ENCODE measurements around the gene S100PBP. TPM values are rescaled to one million over a fixed set of nuclear protein-coding genes. Genes with fewer than 3 reads are reported as not detected.
A peak's percentile ranks its signal among the peaks of the same experiment; 100 is the strongest.

The S100PBP gene
- total RNA-seq, 4 donors from 2014 or later = 11.0 to 32.1 (median 18.2) TPM

DNA sequence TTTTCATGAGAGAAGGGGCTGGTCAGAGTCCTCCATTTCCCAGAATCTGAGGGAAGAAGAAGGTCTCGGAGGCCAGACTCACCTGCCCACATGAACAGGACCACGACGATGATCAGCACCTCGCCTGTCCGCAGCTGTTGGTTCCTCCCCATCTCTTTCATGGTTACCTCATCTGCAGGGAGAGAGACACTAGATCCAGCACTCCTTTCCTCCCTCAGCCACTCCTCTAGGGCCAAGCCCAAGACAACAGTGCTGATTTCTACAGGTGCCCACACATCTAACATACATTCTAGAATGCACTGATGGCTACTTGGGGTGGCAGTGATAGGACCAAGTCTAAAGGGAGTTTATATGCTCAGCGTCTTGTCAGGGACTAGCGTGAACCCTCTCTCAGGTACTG lies 50.2 kb downstream of the S100PBP start:
- DNase-seq (ENCODE audit: low spot score in 2 of 2) = peak in 1 of 2 donors; percentile 34
- intact Hi-C loops (cut with DNase I; ENCODE audit: low total_unique reads) = loop anchor here (10.0 kb wide), 1 partner anchor 163 kb away; the partner anchor contains the start of gene SYNC
- WGBS, 2 donors = 91 to 95% methylated on average over 7 of the region's 7 CpGs

GRCh38 chr1:32868085-32868484 lies 50.6 kb downstream of the S100PBP start:
- 91 to 96% methylated on average over 13 of the region's 13 CpGs for WGBS, 2 donors
- DNase-seq (ENCODE audit: low spot score in 2 of 2) = peak in 1 of 2 donors; percentile 63
- TF ChIP-seq CTCF (IDR thresholded peaks at IDR 0.05) = no peak
- TF ChIP-seq POLR2A (IDR thresholded peaks at IDR 0.05) = no peak

More for the DNA sequence above, 50.2 kb downstream of the S100PBP start:
- TF ChIP-seq CTCF (IDR thresholded peaks at IDR 0.05) (no peak), POLR2A (IDR thresholded peaks at IDR 0.05) (no peak)
- H3K4me3 ChIP-seq (ENCODE audit: low read depth, poor library complexity, severe bottlenecking) = no peak overlapping the region

DNA sequence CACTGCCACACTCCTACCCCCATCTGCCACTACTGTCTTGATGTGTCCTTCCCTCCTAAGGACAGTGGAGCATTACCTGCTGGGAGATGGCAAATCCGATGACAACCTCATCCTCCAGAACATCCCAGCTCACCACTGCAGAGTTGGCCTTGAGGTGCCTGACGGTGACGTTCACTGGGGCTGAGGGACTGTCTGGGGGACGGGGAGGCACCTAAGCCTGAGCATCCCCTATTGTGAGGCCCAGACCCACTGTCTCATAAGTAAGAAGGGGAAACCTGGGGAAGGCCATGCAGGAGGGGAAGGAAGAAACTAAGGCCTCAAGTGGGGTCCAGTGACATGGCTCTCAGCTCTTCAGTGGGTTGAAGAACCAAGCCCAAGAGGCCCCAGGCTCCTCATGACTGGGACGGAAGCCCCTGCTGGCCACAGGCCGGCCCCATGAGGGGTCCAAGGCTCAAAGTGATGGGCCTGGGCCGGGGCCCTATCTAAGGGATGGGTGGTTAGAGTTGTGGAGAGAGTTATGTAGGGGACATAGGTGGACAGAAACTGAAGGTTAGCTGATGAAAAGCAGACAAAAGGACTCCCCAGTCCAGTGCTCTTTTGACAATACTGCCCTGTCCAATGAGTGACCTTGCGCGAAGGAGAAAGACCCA lies 51.5 kb downstream of the S100PBP start:
- 95 to 96% methylated on average over 9 of the region's 9 CpGs for WGBS, 2 donors
- H3K4me3 ChIP-seq (ENCODE audit: low read depth, poor library complexity, severe bottlenecking) = no peak overlapping the region
- DNase-seq (ENCODE audit: low spot score in 2 of 2) = peak in 1 of 2 donors; percentile 67
- no peak for TF ChIP-seq POLR2A (IDR thresholded peaks at IDR 0.05)
- intact Hi-C loops (cut with DNase I; ENCODE audit: low total_unique reads) = loop anchor here (10.0 kb wide), 1 partner anchor 164 kb away; the partner anchor contains the start of gene SYNC

More at GRCh38 chr1:32868085-32868484, 50.6 kb downstream of the S100PBP start:
- intact Hi-C loops (cut with DNase I; ENCODE audit: low total_unique reads) = loop anchor here (10.0 kb wide), 1 partner anchor 163 kb away; the partner anchor contains the start of gene SYNC
- no peak overlapping the region for H3K4me3 ChIP-seq (ENCODE audit: low read depth, poor library complexity, severe bottlenecking)

DNA sequence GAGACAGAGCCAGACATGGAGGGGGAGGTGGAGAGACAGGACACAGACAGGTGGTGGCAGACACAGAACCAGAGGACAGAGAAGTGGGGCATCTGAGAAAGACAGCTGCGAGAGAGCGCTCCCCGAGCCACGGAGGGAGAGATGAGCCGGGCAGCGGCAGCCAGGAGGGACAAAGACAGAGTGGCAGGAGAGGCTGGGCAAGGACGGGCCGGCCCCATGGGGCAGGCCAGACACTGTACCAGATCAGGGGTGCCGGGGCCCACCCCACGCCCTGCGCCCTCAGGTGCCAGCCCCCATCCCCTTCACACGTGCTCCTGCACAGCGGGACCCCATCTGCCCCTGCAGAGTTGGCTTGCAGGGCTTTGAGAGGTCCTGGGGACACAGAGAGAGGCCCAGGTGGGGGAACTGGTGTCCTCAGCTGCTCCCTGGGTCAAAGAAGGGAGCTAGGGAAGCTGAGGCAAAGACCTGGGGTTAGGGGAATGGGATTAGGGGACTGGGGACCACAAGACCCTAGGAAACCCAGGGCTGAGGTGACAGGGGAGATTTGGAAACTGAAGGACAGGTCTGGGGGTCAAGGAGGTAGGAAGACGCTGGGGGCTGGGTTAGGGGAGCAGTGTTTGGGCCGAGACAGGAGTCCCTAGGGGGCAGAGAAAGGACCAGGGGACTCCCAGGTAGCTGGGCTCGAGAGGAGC lies 52.6 kb downstream of the S100PBP start:
- WGBS, 2 donors = 64 to 75% methylated on average over 16 of the region's 16 CpGs
- intact Hi-C loops (cut with DNase I; ENCODE audit: low total_unique reads) = loop anchor here (10.0 kb wide), 1 partner anchor 165 kb away; the partner anchor contains the start of gene SYNC
- DNase-seq (ENCODE audit: low spot score in 2 of 2) = peak in 1 of 2 donors; percentile 83
- no peak overlapping the region for H3K4me3 ChIP-seq (ENCODE audit: low read depth, poor library complexity, severe bottlenecking)
- no peak for TF ChIP-seq POLR2A (IDR thresholded peaks at IDR 0.05)
- TF ChIP-seq CTCF (IDR thresholded peaks at IDR 0.05) = no peak

DNA sequence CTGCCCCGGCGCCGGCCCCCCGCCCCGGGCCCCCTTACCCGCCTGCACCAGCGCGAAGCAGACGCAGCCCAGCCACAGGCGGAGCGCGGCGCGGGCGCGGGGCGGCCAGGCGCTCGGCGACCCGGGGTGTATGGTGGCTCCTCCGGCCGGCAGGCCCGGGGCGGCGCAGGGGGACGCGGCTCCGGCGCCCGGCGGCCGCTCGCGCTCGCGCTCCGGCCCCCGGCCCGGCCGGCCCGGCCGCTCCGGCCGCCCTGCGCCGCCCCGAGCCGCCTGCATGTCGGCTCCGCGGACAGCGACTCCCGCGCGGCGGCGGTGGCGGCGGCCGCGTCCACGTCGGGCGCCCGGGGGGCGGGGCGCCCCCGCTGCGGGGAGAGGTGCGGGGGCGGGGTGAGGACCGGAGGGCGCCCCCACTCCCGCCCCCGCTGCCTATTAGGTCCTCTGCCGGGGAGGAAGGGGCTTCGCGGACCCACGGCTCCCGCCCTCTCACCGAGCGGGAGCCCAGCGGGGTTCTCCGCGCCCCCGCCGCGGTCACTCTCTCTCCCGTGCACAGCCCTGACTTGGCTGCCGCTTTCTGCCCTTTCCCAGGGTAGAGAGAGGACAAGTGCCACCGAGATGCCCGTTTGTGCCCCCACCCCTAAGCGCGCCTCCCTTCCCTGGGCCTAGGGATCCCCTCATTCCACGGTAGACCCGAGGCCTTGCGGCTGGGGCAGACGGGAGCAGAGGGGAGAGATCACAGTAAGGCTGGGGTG lies 53.3 kb downstream of the S100PBP start, which contains the start of gene FNDC5:
Gene FNDC5 (minus strand): TSS at position 298 of the 749 bp plus-strand sequence.
- TF ChIP-seq CTCF (IDR thresholded peaks at IDR 0.05) (no peak), POLR2A (IDR thresholded peaks at IDR 0.05) (no peak)
- intact Hi-C loops (cut with DNase I; ENCODE audit: low total_unique reads) = no loop called here
- peak in 1 of 2 donors; percentile 84 for DNase-seq (ENCODE audit: low spot score in 2 of 2)
- H3K4me3 ChIP-seq (ENCODE audit: low read depth, poor library complexity, severe bottlenecking) = no peak within 1 kb of the TSS
- WGBS, 2 donors = 3 to 14% methylated on average over 11 to 53 of the region's 99 CpGs
